ENCODE results near the gene BTBD10. TPM values are rescaled to one million over a fixed set of nuclear protein-coding genes. Genes with fewer than 3 reads are reported as not detected.
A peak's percentile ranks its signal among the peaks of the same experiment; 100 is the strongest.
"Not testable (repeated sequence)": the region's sequence is repeated elsewhere in the genome, so short reads cannot be mapped to it uniquely, and the experiment has no call there.

Gene BTBD10
- total RNA-seq, 1 donor from 2014 or later = 29.4 TPM

- Mint-ChIP-seq H3K27ac (ENCODE audit: unreplicated experiment) (no peak overlapping the region), H3K27me3 (ENCODE audit: unreplicated experiment) (no peaks in the 10 kb centered on the region), H3K36me3 (ENCODE audit: unreplicated experiment) (no peaks in the 10 kb centered on the region), H3K4me1 (ENCODE audit: unreplicated experiment) (peaks cover 21% of the 10 kb centered on the region), H3K9me3 (ENCODE audit: unreplicated experiment) (peaks cover 2% of the 10 kb centered on the region), H3K4me3 (ENCODE audit: unreplicated experiment) (no peak overlapping the region)
- no peak for TF ChIP-seq CTCF (IDR thresholded peaks at IDR 0.05)
- no peak for DNase-seq (ENCODE audit: extremely low spot score, unreplicated experiment)
Measured at GRCh38 chr11:13445588-13445987, 17.4 kb downstream of the BTBD10 start.

GRCh38 chr11:13440100-13440855 is 22.7 kb downstream of the BTBD10 start:
- H3K27ac Mint-ChIP-seq (ENCODE audit: unreplicated experiment) = peak overlapping the region; percentile 77

GRCh38 chr11:13438291-13438690 is 24.7 kb downstream of the BTBD10 start:
- no peak for DNase-seq (ENCODE audit: extremely low spot score, unreplicated experiment)
- H3K36me3 Mint-ChIP-seq (ENCODE audit: unreplicated experiment) = peaks cover 10% of the 10 kb centered on the region
- H3K27me3 Mint-ChIP-seq (ENCODE audit: unreplicated experiment) = no peaks in the 10 kb centered on the region
- peaks cover 18% of the 10 kb centered on the region for H3K4me1 Mint-ChIP-seq (ENCODE audit: unreplicated experiment)
- H3K27ac Mint-ChIP-seq (ENCODE audit: unreplicated experiment) = no peak overlapping the region
- H3K9me3 Mint-ChIP-seq (ENCODE audit: unreplicated experiment) = peaks cover 4% of the 10 kb centered on the region
- no peak overlapping the region for H3K4me3 Mint-ChIP-seq (ENCODE audit: unreplicated experiment)
- no peak for TF ChIP-seq CTCF (IDR thresholded peaks at IDR 0.05)

More at GRCh38 chr11:13440100-13440855, 22.7 kb downstream of the BTBD10 start:
- TF ChIP-seq CTCF (IDR thresholded peaks at IDR 0.05) = no peak
- no peak for DNase-seq (ENCODE audit: extremely low spot score, unreplicated experiment)
- Mint-ChIP-seq H3K4me3 (ENCODE audit: unreplicated experiment) (peak overlapping the region; percentile 60), H3K9me3 (ENCODE audit: unreplicated experiment) (peaks cover 4% of the 10 kb centered on the region), H3K27me3 (ENCODE audit: unreplicated experiment) (no peaks in the 10 kb centered on the region), H3K36me3 (ENCODE audit: unreplicated experiment) (peaks cover 7% of the 10 kb centered on the region), H3K4me1 (ENCODE audit: unreplicated experiment) (peaks cover 16% of the 10 kb centered on the region)

- DNase-seq (ENCODE audit: extremely low spot score, unreplicated experiment); H3K36me3 Mint-ChIP-seq (ENCODE audit: unreplicated experiment); H3K27ac Mint-ChIP-seq (ENCODE audit: unreplicated experiment); H3K27me3 Mint-ChIP-seq (ENCODE audit: unreplicated experiment); H3K9me3 Mint-ChIP-seq (ENCODE audit: unreplicated experiment); H3K4me3 Mint-ChIP-seq (ENCODE audit: unreplicated experiment): not testable (repeated sequence)
- peaks cover 18% of the 10 kb centered on the region for H3K4me1 Mint-ChIP-seq (ENCODE audit: unreplicated experiment)
Measured at GRCh38 chr11:13436836-13437235, 26.2 kb downstream of the BTBD10 start.

GRCh38 chr11:13434247-13435205 is 28.5 kb downstream of the BTBD10 start:
- H3K36me3 Mint-ChIP-seq (ENCODE audit: unreplicated experiment) = peaks cover 11% of the 10 kb centered on the region
- H3K4me1 Mint-ChIP-seq (ENCODE audit: unreplicated experiment) = peaks cover 3% of the 10 kb centered on the region
- no peak overlapping the region for H3K4me3 Mint-ChIP-seq (ENCODE audit: unreplicated experiment)
- DNase-seq (ENCODE audit: extremely low spot score, unreplicated experiment) = no peak
- no peak for TF ChIP-seq CTCF (IDR thresholded peaks at IDR 0.05)
- peaks cover 16% of the 10 kb centered on the region for H3K9me3 Mint-ChIP-seq (ENCODE audit: unreplicated experiment)
- no peak overlapping the region for H3K27ac Mint-ChIP-seq (ENCODE audit: unreplicated experiment)
- H3K27me3 Mint-ChIP-seq (ENCODE audit: unreplicated experiment) = no peaks in the 10 kb centered on the region
